ENCODE measurements around the gene SNX9.
A peak's percentile ranks its signal among the peaks of the same experiment; 100 is the strongest.

The SNX9 gene

DNA sequence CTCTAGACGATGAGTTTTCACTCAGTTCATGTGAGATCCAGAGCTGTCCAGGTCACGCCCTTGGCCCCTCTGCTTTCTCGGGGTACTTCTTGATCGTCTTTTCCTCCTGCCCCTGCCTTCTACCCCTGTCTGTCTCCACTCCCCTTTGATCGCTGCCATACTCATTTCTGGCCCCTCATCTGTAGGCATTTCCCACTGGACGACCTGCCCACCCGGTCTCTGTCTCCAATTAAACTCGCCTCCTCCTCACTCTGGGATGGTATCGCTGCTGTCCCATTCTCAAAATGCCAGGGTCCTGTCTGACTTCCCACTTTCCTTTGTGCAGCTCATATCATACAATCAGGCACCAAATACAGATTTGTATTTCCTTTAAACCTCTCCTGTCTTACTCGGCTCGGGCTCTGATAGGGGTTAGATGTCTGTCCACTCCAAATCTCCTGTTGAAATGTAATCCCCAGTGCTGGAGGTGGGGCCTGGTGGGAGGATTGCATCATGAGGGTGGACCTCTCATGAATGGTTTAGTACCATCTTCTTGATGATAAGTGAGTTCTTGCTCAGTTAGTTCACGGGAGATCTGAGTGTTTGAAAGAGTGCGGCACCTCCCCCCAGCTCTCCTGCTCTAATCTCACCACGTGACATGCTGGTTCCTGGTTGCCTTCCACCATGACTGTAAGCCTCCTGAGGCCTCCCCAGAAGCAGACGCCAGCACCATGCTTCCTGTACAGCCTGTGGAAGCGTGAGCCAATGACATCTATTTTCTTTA lies 155.2 kb downstream of the SNX9 start:
- H3K4me3 ChIP-seq, result no peak overlapping the region
- H3K27ac ChIP-seq, result no peak overlapping the region
- H3K9ac ChIP-seq, result no peak overlapping the region
- H4K20me1 ChIP-seq, result peaks cover 0 to 30% (median 0%) of the 10 kb centered on the region in 11 experiments; a peak in 4 of 22 replicates
- H3K36me3 ChIP-seq, result no peaks in the 10 kb centered on the region
- H3K4me1 ChIP-seq, result peaks cover 15 to 49% (median 44%) of the 10 kb centered on the region in 10 experiments
- peak overlapping the region in 6 of 11 experiments; percentile 70 to 100 (median 99); a peak in 8 of 22 replicates for H3K4me2 ChIP-seq
- peaks cover 17 to 38% (median 28%) of the 10 kb centered on the region in 11 experiments; a peak in 21 of 22 replicates for H3K27me3 ChIP-seq
- no peaks in the 10 kb centered on the region for H3K9me3 ChIP-seq (replicated peaks in 1 of 11)
- no peak for TF ChIP-seq Cebpa-rat (IDR thresholded peaks at IDR 0.05)

DNA sequence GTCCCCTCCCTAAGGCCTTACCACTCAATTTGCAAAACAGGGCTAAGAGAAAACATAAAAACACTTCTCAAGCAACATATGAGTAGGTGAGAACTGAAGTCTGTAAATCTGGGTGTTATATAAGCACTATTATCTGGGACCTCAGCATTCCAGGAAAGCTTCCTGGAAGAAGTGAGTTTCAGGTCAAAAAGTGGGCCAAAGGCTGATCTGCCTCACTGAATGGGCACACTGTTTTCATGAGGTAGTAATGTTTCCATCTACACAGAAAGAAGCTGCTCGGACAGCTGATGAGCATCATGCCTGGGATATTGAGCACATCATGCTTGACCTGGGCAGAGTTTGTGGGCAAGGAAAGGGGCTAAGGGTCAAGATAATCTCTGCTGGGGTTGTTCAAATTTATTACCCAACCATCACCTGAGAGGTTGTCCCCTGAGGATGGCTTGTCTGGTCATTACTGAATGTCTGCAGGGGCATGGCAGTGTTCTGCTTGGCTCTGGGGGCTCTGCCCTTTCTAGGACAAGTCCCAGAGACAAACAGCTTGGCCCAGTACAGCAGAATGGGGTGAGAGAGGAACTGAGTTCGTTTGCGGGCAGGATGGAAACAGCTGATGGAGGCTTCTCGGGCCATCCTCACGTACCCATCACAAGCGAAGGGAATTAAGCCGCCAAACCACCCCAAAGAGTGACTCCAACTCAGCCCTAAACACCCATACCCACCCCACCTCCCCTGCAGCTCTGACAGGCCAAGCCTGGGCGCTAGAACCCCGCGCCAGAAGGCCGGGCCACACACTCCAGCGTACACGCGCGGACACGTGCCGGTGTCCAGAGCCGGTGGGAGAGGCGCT lies 157.5 kb downstream of the SNX9 start:
- peak overlapping the region; percentile 98 to 100 (median 99) for H3K4me2 ChIP-seq

DNA sequence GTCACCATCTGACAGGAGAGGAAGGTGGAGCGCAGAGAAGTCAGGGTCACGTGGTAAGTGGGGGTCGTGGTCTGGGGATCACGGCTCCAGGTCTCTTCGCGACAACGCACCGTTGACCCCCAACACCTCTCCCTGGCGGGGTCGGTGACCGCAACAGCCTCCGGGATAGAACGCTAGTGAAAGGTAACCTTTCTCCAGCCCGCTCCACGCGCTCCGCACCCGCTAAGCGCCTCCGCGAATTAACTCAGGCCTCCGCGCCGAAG lies 158.0 kb downstream of the SNX9 start:
- H4K20me1 ChIP-seq, result peaks cover 0 to 34% (median 0%) of the 10 kb centered on the region in 11 experiments; a peak in 6 of 22 replicates
- H3K4me2 ChIP-seq, result peak overlapping the region; percentile 98 to 100 (median 99)
- H3K9me3 ChIP-seq (replicated peaks in 1 of 11), result no peaks in the 10 kb centered on the region
- peaks cover 17 to 64% (median 28%) of the 10 kb centered on the region in 11 experiments; a peak in 21 of 22 replicates for H3K27me3 ChIP-seq
- H3K27ac ChIP-seq, result peak overlapping the region in 8 of 11 experiments; percentile 46 to 82 (median 72); a peak in 13 of 22 replicates
- H3K4me1 ChIP-seq, result peaks cover 26 to 78% (median 72%) of the 10 kb centered on the region in 10 experiments
- TF ChIP-seq Cebpa-rat (IDR thresholded peaks at IDR 0.05), result no peak
- peak overlapping the region; percentile 71 to 84 (median 78) for H3K4me3 ChIP-seq
- H3K9ac ChIP-seq, result peak overlapping the region in 10 of 11 experiments; percentile 72 to 87 (median 77); a peak in 20 of 22 replicates
- no peaks in the 10 kb centered on the region for H3K36me3 ChIP-seq

More for the DNA sequence above, 157.5 kb downstream of the SNX9 start:
- Histone ChIP-seq H4K20me1 (peaks cover 0 to 34% (median 0%) of the 10 kb centered on the region in 11 experiments; a peak in 6 of 22 replicates), H3K27ac (peak overlapping the region in 4 of 11 experiments; percentile 71 to 82 (median 79); a peak in 5 of 22 replicates), H3K9me3 (replicated peaks in 1 of 11) (no peaks in the 10 kb centered on the region), H3K27me3 (peaks cover 17 to 61% (median 28%) of the 10 kb centered on the region in 11 experiments; a peak in 21 of 22 replicates), H3K4me1 (peaks cover 26 to 72% (median 67%) of the 10 kb centered on the region in 10 experiments), H3K36me3 (no peaks in the 10 kb centered on the region), H3K9ac (peak overlapping the region in 6 of 11 experiments; percentile 73 to 87 (median 84); a peak in 8 of 22 replicates), H3K4me3 (peak overlapping the region; percentile 71 to 84 (median 78))
- no peak for TF ChIP-seq Cebpa-rat (IDR thresholded peaks at IDR 0.05)

GRCh38 chr6:157981395-157982101 lies 158.5 kb downstream of the SNX9 start, which contains the start of gene SYNJ2:
Gene SYNJ2, plus strand, starts transcription at chr6:157981863. Its CDS starts 99 bp downstream, at chr6:157981962.
- peaks cover 17 to 66% (median 28%) of the 10 kb centered on the region in 11 experiments; a peak in 21 of 22 replicates for H3K27me3 ChIP-seq
- H4K20me1 ChIP-seq, result peaks cover 0 to 34% (median 0%) of the 10 kb centered on the region in 11 experiments; a peak in 6 of 22 replicates
- H3K9ac ChIP-seq, result peak within 1 kb of the TSS; percentile 72 to 87 (median 77)
- peak within 1 kb of the TSS; percentile 40 to 82 (median 68); a peak in 21 of 22 replicates for H3K27ac ChIP-seq
- TF ChIP-seq Cebpa-rat (IDR thresholded peaks at IDR 0.05), result no peak
- H3K4me2 ChIP-seq, result peak within 1 kb of the TSS; percentile 98 to 100 (median 99)
- H3K36me3 ChIP-seq, result no peaks in the 10 kb centered on the region
- H3K4me1 ChIP-seq, result peaks cover 26 to 83% (median 76%) of the 10 kb centered on the region in 10 experiments
- H3K4me3 ChIP-seq, result peak within 1 kb of the TSS; percentile 71 to 84 (median 78)
- H3K9me3 ChIP-seq (replicated peaks in 1 of 11), result no peaks in the 10 kb centered on the region

DNA sequence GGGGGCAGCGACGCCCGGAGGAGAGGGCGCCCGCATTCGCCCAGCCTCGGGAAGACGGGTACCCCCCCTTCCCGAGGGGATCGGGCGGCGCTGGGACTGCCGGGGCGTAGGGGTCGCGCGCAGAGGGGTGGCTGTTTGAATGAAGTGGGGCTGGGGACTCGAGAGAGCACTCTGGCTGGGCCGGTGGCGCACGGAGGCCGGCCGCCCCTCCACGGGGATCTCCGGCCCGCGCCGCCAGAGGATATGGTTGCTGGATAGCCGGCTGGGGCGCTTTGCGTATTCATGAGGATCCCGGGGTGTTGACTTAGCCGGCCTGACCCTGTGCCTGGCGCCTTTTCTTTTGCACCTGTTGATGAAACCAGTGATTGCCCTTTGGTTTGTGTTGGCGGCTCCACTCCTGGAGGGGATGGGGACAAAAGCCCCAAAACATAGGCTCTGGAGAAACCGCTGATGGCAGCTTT lies 159.1 kb downstream of the SNX9 start:
- peaks cover 26 to 83% (median 76%) of the 10 kb centered on the region in 10 experiments for H3K4me1 ChIP-seq
- peak overlapping the region; percentile 40 to 82 (median 68); a peak in 21 of 22 replicates for H3K27ac ChIP-seq
- peak overlapping the region; percentile 72 to 87 (median 77) for H3K9ac ChIP-seq
- H3K4me2 ChIP-seq, result peak overlapping the region; percentile 98 to 100 (median 99)
- H4K20me1 ChIP-seq, result peaks cover 0 to 34% (median 0%) of the 10 kb centered on the region in 11 experiments; a peak in 6 of 22 replicates
- peak overlapping the region; percentile 71 to 84 (median 78) for H3K4me3 ChIP-seq
- H3K36me3 ChIP-seq, result no peaks in the 10 kb centered on the region
- peaks cover 17 to 66% (median 28%) of the 10 kb centered on the region in 11 experiments; a peak in 21 of 22 replicates for H3K27me3 ChIP-seq
- no peak for TF ChIP-seq Cebpa-rat (IDR thresholded peaks at IDR 0.05)
- no peaks in the 10 kb centered on the region for H3K9me3 ChIP-seq (replicated peaks in 1 of 11)

- peak overlapping the region in 2 of 11 experiments; percentile 77 to 81; a peak in 5 of 22 replicates for H3K27ac ChIP-seq
- peaks cover 26 to 83% (median 76%) of the 10 kb centered on the region in 10 experiments for H3K4me1 ChIP-seq
- peaks cover 0 to 34% (median 0%) of the 10 kb centered on the region in 11 experiments; a peak in 7 of 22 replicates for H4K20me1 ChIP-seq
- H3K9me3 ChIP-seq (replicated peaks in 1 of 11), result no peaks in the 10 kb centered on the region
- H3K27me3 ChIP-seq, result peaks cover 17 to 66% (median 28%) of the 10 kb centered on the region in 11 experiments; a peak in 21 of 22 replicates
- no peak for TF ChIP-seq Cebpa-rat (IDR thresholded peaks at IDR 0.05)
- peak overlapping the region; percentile 98 to 100 (median 99) for H3K4me2 ChIP-seq
- H3K4me3 ChIP-seq, result peak overlapping the region; percentile 71 to 84 (median 78)
- no peaks in the 10 kb centered on the region for H3K36me3 ChIP-seq
- H3K9ac ChIP-seq, result peak overlapping the region; percentile 72 to 87 (median 77); a peak in 18 of 22 replicates
These were observed 159.7 kb downstream of the SNX9 start for GRCh38 chr6:157982563-157983405.

GRCh38 chr6:157983406-157984119 lies 160.5 kb downstream of the SNX9 start:
- no peak overlapping the region for H3K9ac ChIP-seq
- peak overlapping the region in 10 of 11 experiments; percentile 11 to 100 (median 99); a peak in 17 of 22 replicates for H3K4me2 ChIP-seq
- peaks cover 0 to 41% (median 0%) of the 10 kb centered on the region in 11 experiments; a peak in 8 of 22 replicates for H4K20me1 ChIP-seq
- H3K4me1 ChIP-seq, result peaks cover 26 to 85% (median 77%) of the 10 kb centered on the region in 10 experiments
- no peak overlapping the region for H3K4me3 ChIP-seq
- no peak for TF ChIP-seq Cebpa-rat (IDR thresholded peaks at IDR 0.05)
- H3K27me3 ChIP-seq, result peaks cover 17 to 66% (median 28%) of the 10 kb centered on the region in 11 experiments; a peak in 21 of 22 replicates
- no peaks in the 10 kb centered on the region for H3K9me3 ChIP-seq (replicated peaks in 1 of 11)
- no peaks in the 10 kb centered on the region for H3K36me3 ChIP-seq
- no peak overlapping the region for H3K27ac ChIP-seq
